WTC11 (cell line): ENCODE data around the gene RAP1GAP. TPM values are rescaled to one million over a fixed set of nuclear protein-coding genes. Genes with fewer than 3 reads are reported as not detected.

Experiments used
- ATAC-seq: fragments of 200-7000 bp; cut with Tn5 transposase; 2 replicates; pipeline ENCODE4 v1.10.0; 2021; ENCODE audit warnings: mild to moderate bottlenecking, moderate library complexity
- CTCF ChIA-PET: fragments of 300-600 bp; sonication (Branson Sonifier 250); formaldehyde crosslinking; loops from one replicate; lab custom pipeline; 2021; ENCODE audit warnings: antibody characterized with exemption; lab: Charles Lee
- POLR2A ChIA-PET: fragments of 350-600 bp; sonication (Branson Sonifier 250); formaldehyde crosslinking; loops from one replicate; lab custom pipeline; 2021; ENCODE audit warnings: antibody characterized with exemption; lab: Charles Lee
- DNase-seq: peaks from one replicate; pipeline ENCODE4 v3.0.0; 2021; ENCODE audit warnings: low spot score
- H3K27ac Mint-ChIP-seq: 2 replicates; pipeline ENCODE4 v1.8.0; 2021; ENCODE audit warnings: mixed read lengths
- H3K27me3 Mint-ChIP-seq: 2 replicates; pipeline ENCODE4 v1.8.0; 2021; ENCODE audit warnings: low read depth, mild to moderate bottlenecking, moderate library complexity, mixed read lengths
- H3K36me3 Mint-ChIP-seq: 2 replicates; pipeline ENCODE4 v1.8.0; 2021; ENCODE audit warnings: mixed read lengths
- H3K4me1 Mint-ChIP-seq: 2 replicates; pipeline ENCODE4 v1.8.0; 2022; ENCODE audit warnings: mixed read lengths
- H3K4me3 Mint-ChIP-seq: 2 replicates; pipeline ENCODE4 v1.8.0; 2021; ENCODE audit warnings: mild to moderate bottlenecking, moderate library complexity, mixed read lengths
- H3K9me3 Mint-ChIP-seq: 2 replicates; pipeline ENCODE4 v1.8.0; 2021; ENCODE audit warnings: mixed read lengths
- CBFB ChIP-seq: sonication (generic); formaldehyde crosslinking; IDR thresholded peaks from 2 replicates; pipeline ENCODE4 v1.8.1; 2022; ENCODE audit warnings: mild to moderate bottlenecking, low read depth, missing genetic modification reagents
- EMX1 ChIP-seq: fragments of 250-450 bp; sonication (Bioruptor Pico); IDR thresholded peaks from 2 replicates; pipeline ENCODE4 v1.8.0; 2021; ENCODE audit warnings: mild to moderate bottlenecking
- FOXK1 ChIP-seq: sonication (generic); formaldehyde crosslinking; IDR thresholded peaks from 2 replicates; pipeline ENCODE4 v1.8.0; 2022; ENCODE audit warnings: mild to moderate bottlenecking, moderate library complexity, missing genetic modification reagents
- PRRX2 ChIP-seq: fragments of 250-450 bp; sonication (Bioruptor Pico); IDR thresholded peaks from 2 replicates; pipeline ENCODE4 v1.8.0; 2021; ENCODE audit warnings: mild to moderate bottlenecking
- SMAD4 ChIP-seq: sonication (generic); formaldehyde crosslinking; IDR thresholded peaks from 2 replicates; pipeline ENCODE4 v1.8.0; 2022; ENCODE audit warnings: mild to moderate bottlenecking, missing genetic modification reagents
- TEAD4 ChIP-seq: sonication (generic); formaldehyde crosslinking; IDR thresholded peaks from 2 replicates; pipeline ENCODE4 v1.8.0; 2022; ENCODE audit warnings: mild to moderate bottlenecking, missing genetic modification reagents
- TP53 ChIP-seq: sonication (generic); formaldehyde crosslinking; IDR thresholded peaks from 2 replicates; pipeline ENCODE4 v1.8.1; 2023; ENCODE audit warnings: mild to moderate bottlenecking, missing genetic modification reagents
- ZNF121 ChIP-seq: sonication (generic); formaldehyde crosslinking; IDR thresholded peaks from 2 replicates; pipeline ENCODE4 v1.8.0; 2023; ENCODE audit warnings: missing genetic modification reagents
- ZNF263 ChIP-seq: sonication (generic); formaldehyde crosslinking; IDR thresholded peaks from 2 replicates; pipeline ENCODE4 v1.8.1; 2022; ENCODE audit warnings: low read depth, mild to moderate bottlenecking, moderate library complexity, missing genetic modification reagents
- ZNF396 ChIP-seq: fragments of 250-450 bp; sonication (Bioruptor Pico); IDR thresholded peaks from 2 replicates; pipeline ENCODE4 v1.8.0; 2021; ENCODE audit warnings: mild to moderate bottlenecking, moderate library complexity, borderline replicate concordance
- ZNF671 ChIP-seq: fragments of 250-450 bp; sonication (Bioruptor Pico); IDR thresholded peaks from 2 replicates; pipeline ENCODE4 v1.8.0; 2021; ENCODE audit warnings: mild to moderate bottlenecking
- total RNA-seq: library from RNA; stranded (reverse); gene quantifications from 3 replicates; pipeline ENCODE4 v1.2.3, GENCODE V29; 2021
- TF ChIP-seq, protein P1 (sequence below): sonication (generic); formaldehyde crosslinking; IDR thresholded peaks from 2 replicates; pipeline ENCODE4 v1.8.1; 2022; ENCODE audit warnings: low read depth, missing genetic modification reagents, borderline replicate concordance
- TF ChIP-seq, protein P2 (sequence below): sonication (generic); formaldehyde crosslinking; IDR thresholded peaks from 2 replicates; pipeline ENCODE4 v1.8.1; 2022; ENCODE audit warnings: mild to moderate bottlenecking, missing genetic modification reagents, moderate library complexity, borderline replicate concordance
- TF ChIP-seq, protein P3 (sequence below): sonication (generic); formaldehyde crosslinking; IDR thresholded peaks from 2 replicates; pipeline ENCODE4 v1.8.1; 2022; ENCODE audit warnings: mild to moderate bottlenecking, moderate library complexity, missing genetic modification reagents
- TF ChIP-seq, protein P4 (sequence below): fragments of 250-450 bp; sonication (Bioruptor Pico); IDR thresholded peaks from 2 replicates; pipeline ENCODE4 v1.8.0; 2021; ENCODE audit warnings: mild to moderate bottlenecking
- TF ChIP-seq, protein P5 (sequence below): sonication (generic); formaldehyde crosslinking; conservative IDR thresholded peaks from 2 replicates; pipeline ENCODE4 v1.8.1; 2023; ENCODE audit warnings: mild to moderate bottlenecking, low read depth, missing genetic modification reagents, moderate library complexity

RAP1GAP gene
- total RNA-seq, 1 experiment from 2014 or later, result 7.6 TPM

DNA sequence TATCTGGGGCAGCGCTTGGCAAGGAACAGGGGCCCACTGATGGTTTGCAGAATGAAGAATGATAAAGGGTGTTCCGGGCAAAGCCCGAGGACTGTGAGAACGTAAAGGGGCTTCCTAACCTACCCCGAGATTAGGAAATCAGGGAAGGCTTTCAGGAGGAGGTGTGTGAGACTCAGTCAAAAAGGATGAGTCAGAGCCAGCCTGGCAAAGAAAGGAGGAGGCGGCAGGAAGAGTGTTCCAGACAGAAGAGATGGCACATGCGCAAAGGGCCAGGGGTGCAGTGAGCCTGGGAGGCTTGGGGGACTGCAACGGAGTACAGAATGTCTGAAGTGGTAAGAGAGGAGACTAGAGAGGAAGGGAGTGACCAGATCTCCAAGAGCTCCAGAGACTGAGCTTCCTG, 70.3 kb downstream of the RAP1GAP start (continued):
- TF ChIP-seq, protein P1, sequence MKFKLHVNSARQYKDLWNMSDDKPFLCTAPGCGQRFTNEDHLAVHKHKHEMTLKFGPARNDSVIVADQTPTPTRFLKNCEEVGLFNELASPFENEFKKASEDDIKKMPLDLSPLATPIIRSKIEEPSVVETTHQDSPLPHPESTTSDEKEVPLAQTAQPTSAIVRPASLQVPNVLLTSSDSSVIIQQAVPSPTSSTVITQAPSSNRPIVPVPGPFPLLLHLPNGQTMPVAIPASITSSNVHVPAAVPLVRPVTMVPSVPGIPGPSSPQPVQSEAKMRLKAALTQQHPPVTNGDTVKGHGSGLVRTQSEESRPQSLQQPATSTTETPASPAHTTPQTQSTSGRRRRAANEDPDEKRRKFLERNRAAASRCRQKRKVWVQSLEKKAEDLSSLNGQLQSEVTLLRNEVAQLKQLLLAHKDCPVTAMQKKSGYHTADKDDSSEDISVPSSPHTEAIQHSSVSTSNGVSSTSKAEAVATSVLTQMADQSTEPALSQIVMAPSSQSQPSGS (CRISPR knock-in tag), result no peak
- TF ChIP-seq EMX1 (CRISPR knock-in tag) (no peak), ZNF263 (CRISPR knock-in tag) (no peak), ZNF671 (CRISPR knock-in tag) (no peak), ZNF121 (CRISPR knock-in tag) (no peak), PRRX2 (CRISPR knock-in tag) (no peak), TP53 (no peak), ZNF396 (no peak), CBFB (no peak)
- TF ChIP-seq, protein P2, sequence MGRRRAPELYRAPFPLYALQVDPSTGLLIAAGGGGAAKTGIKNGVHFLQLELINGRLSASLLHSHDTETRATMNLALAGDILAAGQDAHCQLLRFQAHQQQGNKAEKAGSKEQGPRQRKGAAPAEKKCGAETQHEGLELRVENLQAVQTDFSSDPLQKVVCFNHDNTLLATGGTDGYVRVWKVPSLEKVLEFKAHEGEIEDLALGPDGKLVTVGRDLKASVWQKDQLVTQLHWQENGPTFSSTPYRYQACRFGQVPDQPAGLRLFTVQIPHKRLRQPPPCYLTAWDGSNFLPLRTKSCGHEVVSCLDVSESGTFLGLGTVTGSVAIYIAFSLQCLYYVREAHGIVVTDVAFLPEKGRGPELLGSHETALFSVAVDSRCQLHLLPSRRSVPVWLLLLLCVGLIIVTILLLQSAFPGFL (CRISPR knock-in tag), result no peak
- TF ChIP-seq, protein P3, sequence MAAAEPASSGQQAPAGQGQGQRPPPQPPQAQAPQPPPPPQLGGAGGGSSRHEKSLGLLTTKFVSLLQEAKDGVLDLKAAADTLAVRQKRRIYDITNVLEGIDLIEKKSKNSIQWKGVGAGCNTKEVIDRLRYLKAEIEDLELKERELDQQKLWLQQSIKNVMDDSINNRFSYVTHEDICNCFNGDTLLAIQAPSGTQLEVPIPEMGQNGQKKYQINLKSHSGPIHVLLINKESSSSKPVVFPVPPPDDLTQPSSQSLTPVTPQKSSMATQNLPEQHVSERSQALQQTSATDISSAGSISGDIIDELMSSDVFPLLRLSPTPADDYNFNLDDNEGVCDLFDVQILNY, result no peak
- TF ChIP-seq, protein P4, sequence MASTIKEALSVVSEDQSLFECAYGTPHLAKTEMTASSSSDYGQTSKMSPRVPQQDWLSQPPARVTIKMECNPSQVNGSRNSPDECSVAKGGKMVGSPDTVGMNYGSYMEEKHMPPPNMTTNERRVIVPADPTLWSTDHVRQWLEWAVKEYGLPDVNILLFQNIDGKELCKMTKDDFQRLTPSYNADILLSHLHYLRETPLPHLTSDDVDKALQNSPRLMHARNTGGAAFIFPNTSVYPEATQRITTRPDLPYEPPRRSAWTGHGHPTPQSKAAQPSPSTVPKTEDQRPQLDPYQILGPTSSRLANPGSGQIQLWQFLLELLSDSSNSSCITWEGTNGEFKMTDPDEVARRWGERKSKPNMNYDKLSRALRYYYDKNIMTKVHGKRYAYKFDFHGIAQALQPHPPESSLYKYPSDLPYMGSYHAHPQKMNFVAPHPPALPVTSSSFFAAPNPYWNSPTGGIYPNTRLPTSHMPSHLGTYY, result no peak

DNA sequence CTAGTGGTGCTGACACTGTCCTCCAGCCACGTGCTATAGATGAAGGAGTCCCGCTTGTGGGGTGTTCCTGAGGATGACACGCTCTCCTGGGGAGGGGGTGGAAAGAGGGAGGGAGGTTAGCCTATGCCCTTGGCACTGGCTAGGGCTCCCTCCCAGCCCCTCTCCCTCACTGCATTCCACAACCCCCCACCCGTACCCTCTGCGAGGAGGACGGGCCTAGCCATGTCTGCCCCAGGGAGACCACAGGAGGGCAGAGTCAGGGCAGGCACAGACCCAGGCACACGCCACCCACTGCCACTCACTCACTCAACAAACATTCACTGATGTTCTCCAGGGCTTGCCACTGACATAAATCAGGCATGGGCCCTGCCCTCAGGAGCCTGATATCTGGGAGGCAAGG, 70.7 kb downstream of the RAP1GAP start:
- TF ChIP-seq SMAD4 (CRISPR knock-in tag), result no peak
- TF ChIP-seq TEAD4 (CRISPR knock-in tag), result no peak
- no peak for TF ChIP-seq ZNF671 (CRISPR knock-in tag)
- TF ChIP-seq FOXK1 (CRISPR knock-in tag), result no peak
- POLR2A ChIA-PET, result no interaction called here
- H3K27me3 Mint-ChIP-seq, result no peaks in the 10 kb centered on the region
- H3K27ac Mint-ChIP-seq, result no peak overlapping the region; the same call in 1 of the 2 replicates
- no peaks in the 10 kb centered on the region for H3K4me1 Mint-ChIP-seq
- H3K36me3 Mint-ChIP-seq, result no peaks in the 10 kb centered on the region
- H3K9me3 Mint-ChIP-seq, result no peaks in the 10 kb centered on the region
- no peak for DNase-seq
- H3K4me3 Mint-ChIP-seq, result no peak overlapping the region
- CTCF ChIA-PET, result interaction anchor here (0.9 kb wide), 1 partner anchor 227 kb away, joined by 3 read pairs; no protein-coding TSS in a partner anchor
- ATAC-seq, result no peak

DNA sequence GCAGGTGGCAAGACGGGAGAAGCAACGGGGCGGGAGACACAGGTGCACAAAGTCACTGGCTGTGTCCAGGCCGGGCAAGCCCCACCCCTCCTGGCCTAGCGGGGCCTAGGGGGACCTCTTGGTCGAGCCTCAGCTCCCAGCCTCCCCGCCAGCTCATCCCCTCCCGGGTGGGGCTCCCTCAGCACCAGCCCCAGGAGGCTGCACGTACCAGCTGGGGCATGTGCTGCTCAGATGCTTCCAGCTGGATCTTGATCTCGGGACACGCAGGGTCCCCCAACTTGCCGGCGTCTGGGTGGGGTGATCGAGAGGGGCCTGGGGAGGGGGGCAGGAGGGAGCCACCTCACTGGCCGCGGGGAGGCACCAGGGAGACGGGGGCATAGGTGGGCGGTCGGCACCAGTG, 71.4 kb downstream of the RAP1GAP start:
- Mint-ChIP-seq H3K27me3 (no peaks in the 10 kb centered on the region), H3K9me3 (no peaks in the 10 kb centered on the region), H3K4me3 (no peak overlapping the region), H3K4me1 (no peaks in the 10 kb centered on the region), H3K27ac (no peak overlapping the region), H3K36me3 (no peaks in the 10 kb centered on the region)
- no peak for ATAC-seq
- ChIA-PET CTCF (interaction anchor here (0.6 to 0.9 kb wide), 3 partner anchors 58 to 343 kb away, joined by 3 read pairs; no protein-coding TSS in a partner anchor), POLR2A (no interaction called here)
- no peak for DNase-seq
- TF ChIP-seq, protein P5, sequence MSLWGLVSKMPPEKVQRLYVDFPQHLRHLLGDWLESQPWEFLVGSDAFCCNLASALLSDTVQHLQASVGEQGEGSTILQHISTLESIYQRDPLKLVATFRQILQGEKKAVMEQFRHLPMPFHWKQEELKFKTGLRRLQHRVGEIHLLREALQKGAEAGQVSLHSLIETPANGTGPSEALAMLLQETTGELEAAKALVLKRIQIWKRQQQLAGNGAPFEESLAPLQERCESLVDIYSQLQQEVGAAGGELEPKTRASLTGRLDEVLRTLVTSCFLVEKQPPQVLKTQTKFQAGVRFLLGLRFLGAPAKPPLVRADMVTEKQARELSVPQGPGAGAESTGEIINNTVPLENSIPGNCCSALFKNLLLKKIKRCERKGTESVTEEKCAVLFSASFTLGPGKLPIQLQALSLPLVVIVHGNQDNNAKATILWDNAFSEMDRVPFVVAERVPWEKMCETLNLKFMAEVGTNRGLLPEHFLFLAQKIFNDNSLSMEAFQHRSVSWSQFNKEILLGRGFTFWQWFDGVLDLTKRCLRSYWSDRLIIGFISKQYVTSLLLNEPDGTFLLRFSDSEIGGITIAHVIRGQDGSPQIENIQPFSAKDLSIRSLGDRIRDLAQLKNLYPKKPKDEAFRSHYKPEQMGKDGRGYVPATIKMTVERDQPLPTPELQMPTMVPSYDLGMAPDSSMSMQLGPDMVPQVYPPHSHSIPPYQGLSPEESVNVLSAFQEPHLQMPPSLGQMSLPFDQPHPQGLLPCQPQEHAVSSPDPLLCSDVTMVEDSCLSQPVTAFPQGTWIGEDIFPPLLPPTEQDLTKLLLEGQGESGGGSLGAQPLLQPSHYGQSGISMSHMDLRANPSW, result no peak
- TF ChIP-seq, protein P2 (CRISPR knock-in tag), result no peak
